ENCODE measurements around the gene PRKACG.

DNA sequence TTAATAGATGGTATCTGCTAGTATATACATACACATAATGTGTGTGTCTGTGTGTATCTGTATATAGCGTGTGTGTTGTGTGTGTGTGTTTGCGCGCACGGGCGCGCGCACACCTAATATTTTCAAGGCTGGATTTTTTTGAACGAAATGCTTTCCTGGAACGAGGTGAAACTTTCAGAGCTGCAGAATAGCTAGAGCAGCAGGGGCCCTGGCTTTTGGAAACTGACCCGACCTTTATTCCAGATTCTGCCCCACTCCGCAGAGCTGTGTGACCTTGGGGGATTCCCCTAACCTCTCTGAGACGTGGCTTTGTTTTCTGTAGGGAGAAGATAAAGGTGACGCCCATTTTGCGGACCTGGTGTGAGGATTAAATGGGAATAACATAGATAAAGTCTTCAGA, 22.4 kb upstream of the PRKACG start:
- TF ChIP-seq CTCF (conservative IDR thresholded peaks at IDR 0.05; ENCODE audit: low read length) (no peak), EZH2phosphoT487 (IDR thresholded peaks at IDR 0.05; ENCODE audit: borderline replicate concordance) (no peak)
